Breast epithelium (tissue), 4 donors: Measurements from ENCODE around the gene C1QTNF8. TPM values are rescaled to one million over a fixed set of nuclear protein-coding genes. Genes with fewer than 3 reads are reported as not detected.

ENCODE experiments used
- DNase-seq, 2 donors: peaks; one replicate each; pipeline ENCODE4 v3.0.0-alpha.2; 2019; ENCODE audit warnings: low spot score in 2 of 2
- H3K27ac ChIP-seq, 2 donors: fragments of 200-600 bp; sonication (generic) in 1 of 2; one replicate each; pipeline ENCODE4 v1.5.1; 2016 to 2019; ENCODE audit warnings: mild to moderate bottlenecking in 1 of 2
- H3K27me3 ChIP-seq, 2 donors: fragments of 200-600 bp; sonication (generic) in 1 of 2; one replicate each; pipeline versions ENCODE4 v1.5.1 to v1.6.0; 2017 to 2019; ENCODE audit warnings: control low read depth in 1 of 2, mild to moderate bottlenecking in 1 of 2
- H3K36me3 ChIP-seq: fragments of 200-600 bp; one replicate; pipeline ENCODE4 v1.5.1; 2019
- H3K4me1 ChIP-seq, 2 donors: fragments of 200-600 bp; sonication (generic); one replicate each; pipeline ENCODE4 v1.5.1; 2016 to 2019; ENCODE audit warnings: control low read depth in 1 of 2
- H3K4me3 ChIP-seq, 3 donors: fragments of 200-600 bp; sonication (generic); 1 replicate in 2 of 3; 2 replicates in 1 of 3; pipeline ENCODE4 v1.5.1; 2016 to 2019; ENCODE audit warnings: mild to moderate bottlenecking in 3 of 3, moderate library complexity in 2 of 3
- H3K9me3 ChIP-seq, 2 donors: fragments of 200-600 bp; sonication (generic) in 1 of 2; one replicate each; pipeline ENCODE4 v1.5.1; 2016 to 2019; ENCODE audit warnings: control low read depth in 1 of 2
- POLR2A ChIP-seq: fragments of 450-650 bp; IDR thresholded peaks from one replicate; pipeline ENCODE4 v1.6.1; 2016; ENCODE audit warnings: antibody characterized with exemption, mild to moderate bottlenecking, moderate library complexity
- POLR2AphosphoS5 ChIP-seq, 3 donors: sonication (generic); formaldehyde crosslinking; IDR thresholded peaks; one replicate each; pipeline ENCODE4 v1.6.1; 2017; ENCODE audit warnings: antibody characterized with exemption in 3 of 3
- intact Hi-C: fragments of 100-400 bp; cut with DNase I; formaldehyde crosslinking; loops from one replicate; pipeline ENCODE4 v1.15.1; 2023; ENCODE audit warnings: low total_unique reads
- total RNA-seq, 3 donors: library from RNA; depleted of rRNA; stranded (reverse); fragments of >200 nt; gene quantifications; one replicate each; pipeline ENCODE4 v1.1.0, GENCODE V29; 2016
- TF ChIP-seq, protein P1 (sequence below), 3 donors: fragments of 450-650 bp; IDR thresholded peaks; one replicate each; pipeline ENCODE4 v1.5.1; 2016 to 2017; ENCODE audit warnings: antibody characterized with exemption in 3 of 3, mild to moderate bottlenecking in 3 of 3, moderate library complexity in 3 of 3

Gene C1QTNF8
- total RNA-seq, 3 donors from 2014 or later: not detected

DNA sequence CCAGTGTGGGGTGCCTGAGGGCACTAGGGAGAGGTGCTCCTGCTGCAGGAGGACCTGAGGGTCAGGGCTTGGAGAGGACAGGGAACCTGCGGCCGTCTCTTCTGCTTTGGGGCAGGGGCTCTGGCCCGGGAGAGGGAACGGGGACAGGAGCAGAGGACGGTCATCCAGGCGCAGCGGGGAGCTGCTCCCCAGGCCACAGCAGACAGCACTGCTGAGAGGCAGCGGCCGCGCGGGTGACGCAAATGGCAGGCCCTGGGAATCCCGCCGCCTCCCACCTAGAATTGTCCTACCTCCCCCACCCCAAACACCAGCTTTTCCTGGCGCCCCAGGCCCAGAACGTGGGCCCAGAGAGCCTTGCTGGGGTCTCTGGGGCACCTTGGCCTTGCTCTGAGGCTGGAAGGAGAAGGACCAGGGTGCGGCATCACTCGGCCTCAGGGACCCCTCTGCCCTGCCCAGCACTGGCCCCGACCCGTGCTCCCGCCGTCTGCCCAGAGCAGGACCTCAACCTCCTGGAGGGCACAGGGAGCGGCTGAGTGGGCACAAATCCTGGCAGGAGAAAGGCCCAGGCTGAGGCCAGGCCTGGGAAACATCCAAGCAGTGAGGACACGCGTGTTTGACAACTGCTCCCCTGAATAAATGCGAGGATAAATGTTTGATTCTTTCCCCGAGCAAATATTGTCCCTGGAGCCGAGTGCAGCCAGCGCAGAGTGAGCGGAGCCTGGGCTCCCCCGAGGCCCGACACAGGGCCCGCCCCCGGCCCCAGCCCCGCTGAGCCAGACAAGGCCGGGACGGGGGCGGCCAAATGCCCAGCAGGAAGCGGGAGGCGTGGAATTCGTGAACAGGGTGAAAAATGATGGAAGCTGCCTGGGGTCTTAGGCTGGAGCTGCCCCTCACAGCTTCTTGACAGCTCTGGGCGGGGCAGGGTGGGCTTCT, 15.0 kb downstream of the C1QTNF8 start:
- no peak overlapping the region for H3K27ac ChIP-seq

DNA sequence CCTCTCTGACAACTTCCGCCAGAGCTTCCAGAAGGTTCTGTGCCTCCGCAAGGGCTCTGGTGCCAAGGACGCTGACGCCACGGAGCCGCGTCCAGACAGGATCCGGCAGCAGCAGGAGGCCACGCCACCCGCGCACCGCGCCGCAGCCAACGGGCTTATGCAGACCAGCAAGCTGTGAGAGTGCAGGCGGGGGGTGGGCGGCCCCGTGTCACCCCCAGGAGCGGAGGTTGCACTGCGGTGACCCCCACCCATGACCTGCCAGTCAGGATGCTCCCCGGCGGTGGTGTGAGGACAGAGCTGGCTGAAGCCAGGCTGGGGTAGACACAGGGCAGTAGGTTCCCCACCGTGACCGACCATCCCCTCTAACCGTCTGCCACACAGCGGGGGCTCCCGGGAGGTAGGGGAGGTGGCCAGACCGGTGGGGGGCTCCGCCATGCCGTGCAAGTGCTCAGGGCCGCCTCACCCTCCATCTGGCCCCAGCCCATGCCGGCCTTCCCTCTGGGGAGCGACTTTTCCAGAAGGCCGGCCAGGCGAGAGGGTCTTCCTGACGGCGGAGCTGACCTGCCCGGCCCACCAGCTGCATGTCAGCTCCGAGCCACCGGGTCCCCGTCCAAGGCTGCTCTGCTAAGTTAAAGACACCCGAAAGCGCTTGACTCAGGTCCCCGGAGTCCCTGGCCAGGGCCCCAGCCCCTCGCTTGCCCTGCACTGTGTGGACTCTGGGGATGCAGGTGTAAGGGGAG, 16.1 kb downstream of the C1QTNF8 start:
- intact Hi-C loops: no loop called here
- Histone ChIP-seq H3K27me3 (peaks cover 5 to 95% of the 10 kb centered on the region in 2 donors), H3K36me3 (no peaks in the 10 kb centered on the region), H3K27ac (no peak overlapping the region), H3K9me3 (peaks cover 11 to 18% of the 10 kb centered on the region in 2 donors), H3K4me1 (no peaks in the 10 kb centered on the region), H3K4me3 (no peak overlapping the region)
- no peak for DNase-seq
- TF ChIP-seq POLR2AphosphoS5 (IDR thresholded peaks at IDR 0.05) (no peak), POLR2A (no peak)
- TF ChIP-seq, protein P1, sequence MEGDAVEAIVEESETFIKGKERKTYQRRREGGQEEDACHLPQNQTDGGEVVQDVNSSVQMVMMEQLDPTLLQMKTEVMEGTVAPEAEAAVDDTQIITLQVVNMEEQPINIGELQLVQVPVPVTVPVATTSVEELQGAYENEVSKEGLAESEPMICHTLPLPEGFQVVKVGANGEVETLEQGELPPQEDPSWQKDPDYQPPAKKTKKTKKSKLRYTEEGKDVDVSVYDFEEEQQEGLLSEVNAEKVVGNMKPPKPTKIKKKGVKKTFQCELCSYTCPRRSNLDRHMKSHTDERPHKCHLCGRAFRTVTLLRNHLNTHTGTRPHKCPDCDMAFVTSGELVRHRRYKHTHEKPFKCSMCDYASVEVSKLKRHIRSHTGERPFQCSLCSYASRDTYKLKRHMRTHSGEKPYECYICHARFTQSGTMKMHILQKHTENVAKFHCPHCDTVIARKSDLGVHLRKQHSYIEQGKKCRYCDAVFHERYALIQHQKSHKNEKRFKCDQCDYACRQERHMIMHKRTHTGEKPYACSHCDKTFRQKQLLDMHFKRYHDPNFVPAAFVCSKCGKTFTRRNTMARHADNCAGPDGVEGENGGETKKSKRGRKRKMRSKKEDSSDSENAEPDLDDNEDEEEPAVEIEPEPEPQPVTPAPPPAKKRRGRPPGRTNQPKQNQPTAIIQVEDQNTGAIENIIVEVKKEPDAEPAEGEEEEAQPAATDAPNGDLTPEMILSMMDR (IDR thresholded peaks at IDR 0.05): no peak

More for the DNA sequence above, 15.0 kb downstream of the C1QTNF8 start:
- no peak for DNase-seq
- intact Hi-C loops: no loop called here
- Histone ChIP-seq H3K4me3 (no peak overlapping the region), H3K27me3 (peaks cover 5 to 98% of the 10 kb centered on the region in 2 donors), H3K36me3 (no peaks in the 10 kb centered on the region), H3K4me1 (no peaks in the 10 kb centered on the region), H3K9me3 (peaks cover 19 to 28% of the 10 kb centered on the region in 2 donors)
- no peak for TF ChIP-seq POLR2A
- TF ChIP-seq POLR2AphosphoS5 (IDR thresholded peaks at IDR 0.05): no peak
- TF ChIP-seq, protein P1 (IDR thresholded peaks at IDR 0.05): no peak

DNA sequence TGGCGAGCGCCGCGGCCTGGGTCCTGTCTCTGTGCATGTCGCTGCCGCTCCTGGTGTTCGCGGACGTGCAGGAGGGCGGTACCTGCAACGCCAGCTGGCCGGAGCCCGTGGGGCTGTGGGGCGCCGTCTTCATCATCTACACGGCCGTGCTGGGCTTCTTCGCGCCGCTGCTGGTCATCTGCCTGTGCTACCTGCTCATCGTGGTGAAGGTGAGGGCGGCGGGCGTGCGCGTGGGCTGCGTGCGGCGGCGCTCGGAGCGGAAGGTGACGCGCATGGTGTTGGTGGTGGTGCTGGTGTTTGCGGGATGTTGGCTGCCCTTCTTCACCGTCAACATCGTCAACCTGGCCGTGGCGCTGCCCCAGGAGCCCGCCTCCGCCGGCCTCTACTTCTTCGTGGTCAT, 16.7 kb downstream of the C1QTNF8 start:
- TF ChIP-seq, protein P1 (IDR thresholded peaks at IDR 0.05): no peak
- TF ChIP-seq POLR2AphosphoS5 (IDR thresholded peaks at IDR 0.05): no peak
- no peak for TF ChIP-seq POLR2A
- H3K27ac ChIP-seq: no peak overlapping the region
- intact Hi-C loops: no loop called here
- DNase-seq: no peak
- H3K27me3 ChIP-seq: peaks cover 5 to 95% of the 10 kb centered on the region in 2 donors
- H3K4me1 ChIP-seq: no peaks in the 10 kb centered on the region
- no peaks in the 10 kb centered on the region for H3K36me3 ChIP-seq
- H3K9me3 ChIP-seq: peaks cover 5 to 11% of the 10 kb centered on the region in 2 donors
- no peak overlapping the region for H3K4me3 ChIP-seq

DNA sequence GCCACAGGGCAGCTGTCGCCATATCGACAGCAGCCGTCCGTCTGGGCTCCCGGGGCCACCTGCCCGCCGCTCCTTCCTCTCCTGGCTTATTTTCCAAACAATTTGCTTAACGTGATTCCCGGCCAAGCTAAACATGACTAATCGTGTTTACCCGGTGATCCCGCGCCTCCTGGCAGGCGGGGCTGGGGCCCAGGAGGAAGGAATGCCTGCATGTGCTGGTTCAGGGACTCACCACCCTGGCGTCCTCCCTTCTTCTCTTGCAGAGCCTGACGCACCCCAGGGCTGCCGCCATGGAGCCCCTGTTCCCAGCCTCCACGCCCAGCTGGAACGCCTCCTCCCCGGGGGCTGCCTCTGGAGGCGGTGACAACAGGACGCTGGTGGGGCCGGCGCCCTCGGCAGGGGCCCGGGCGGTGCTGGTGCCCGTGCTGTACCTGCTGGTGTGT, 17.4 kb downstream of the C1QTNF8 start:
- Histone ChIP-seq H3K27me3 (peaks cover 5 to 95% of the 10 kb centered on the region in 2 donors), H3K4me1 (no peaks in the 10 kb centered on the region), H3K4me3 (no peak overlapping the region), H3K27ac (no peak overlapping the region), H3K9me3 (peaks cover 0 to 4% of the 10 kb centered on the region in 2 donors), H3K36me3 (no peaks in the 10 kb centered on the region)
- TF ChIP-seq POLR2A (no peak), POLR2AphosphoS5 (IDR thresholded peaks at IDR 0.05) (no peak)
- TF ChIP-seq, protein P1 (IDR thresholded peaks at IDR 0.05): no peak
- peak; percentile 65 to 82 for DNase-seq
- intact Hi-C loops: no loop called here
